Keratinocyte (primary cell): ENCODE measurements around the gene ADAM12. TPM values are rescaled to one million over a fixed set of nuclear protein-coding genes. Genes with fewer than 3 reads are reported as not detected.

Experiments used
- DNase-seq: peaks from one replicate; pipeline ENCODE4 v3.0.0-alpha.2; 2011; ENCODE audit warnings: low read depth, missing footprints, low spot score
- FAIRE-seq: peaks from 2 replicates; lab custom pipeline; 2011; peaks lifted over from hg19 to GRCh38; lab: Jason Lieb, UNC
- H2AFZ ChIP-seq: 2 replicates; pipeline ENCODE4 v1.6.0; 2012; ENCODE audit warnings: low read length, control low read depth, inconsistent platforms; ENCODE audit not compliant: control insufficient read depth
- H3K27ac ChIP-seq: 2 replicates; pipeline ENCODE4 v1.5.1; 2011; ENCODE audit warnings: low read length; ENCODE audit not compliant: control insufficient read depth, insufficient read depth
- H3K27me3 ChIP-seq: 3 replicates; pipeline ENCODE4 v1.6.0; 2011; ENCODE audit warnings: low read length; ENCODE audit not compliant: control insufficient read depth, insufficient read depth; ENCODE audit errors: extremely low read depth
- H3K36me3 ChIP-seq, 2 experiments: 2 replicates in 1 of 2; 3 replicates in 1 of 2; pipeline ENCODE4 v1.5.1; 2011; ENCODE audit warnings: low read length in 2 of 2, mild to moderate bottlenecking in 1 of 2; ENCODE audit not compliant: control insufficient read depth in 2 of 2, insufficient read depth in 2 of 2; ENCODE audit errors: extremely low read depth in 1 of 2
- H3K4me1 ChIP-seq: 3 replicates; pipeline ENCODE4 v1.5.1; 2011; ENCODE audit warnings: low read length; ENCODE audit not compliant: control insufficient read depth, insufficient read depth; ENCODE audit errors: extremely low read depth
- H3K4me2 ChIP-seq: 3 replicates; pipeline ENCODE4 v1.6.0; 2011; ENCODE audit warnings: low read depth, low read length; ENCODE audit not compliant: control insufficient read depth, insufficient read depth; ENCODE audit errors: extremely low read depth
- H3K4me3 ChIP-seq, 3 experiments: fragments of 200-600 bp in 1 of 3; sonication (generic) in 1 of 3; 2 replicates in 2 of 3; 3 replicates in 1 of 3; pipeline ENCODE4 v1.5.1; 2011 to 2016; ENCODE audit warnings: low read length in 3 of 3, mild to moderate bottlenecking in 3 of 3, control low read depth in 2 of 3, inconsistent platforms in 1 of 3, low read depth in 1 of 3, mixed read lengths in 1 of 3, mixed run types in 1 of 3, moderate library complexity in 1 of 3; ENCODE audit not compliant: control insufficient read depth in 2 of 3, insufficient read depth in 2 of 3; ENCODE audit errors: extremely low read depth in 1 of 3
- H3K79me2 ChIP-seq: 2 replicates; pipeline ENCODE4 v1.6.0; 2012; ENCODE audit warnings: low read length; ENCODE audit not compliant: control insufficient read depth, insufficient read depth
- H3K9ac ChIP-seq: 3 replicates; pipeline ENCODE4 v1.6.0; 2011; ENCODE audit warnings: low read length; ENCODE audit not compliant: control insufficient read depth, insufficient read depth; ENCODE audit errors: extremely low read depth
- H3K9me1 ChIP-seq: 3 replicates; pipeline ENCODE4 v1.6.0; 2011; ENCODE audit warnings: low read length; ENCODE audit not compliant: control insufficient read depth, insufficient read depth; ENCODE audit errors: extremely low read depth
- H3K9me3 ChIP-seq: 2 replicates; pipeline ENCODE4 v1.5.1; 2012; ENCODE audit warnings: low read depth, low read length; ENCODE audit not compliant: control insufficient read depth
- H4K20me1 ChIP-seq: 3 replicates; pipeline ENCODE4 v1.6.0; 2011; ENCODE audit warnings: low read length; ENCODE audit not compliant: control insufficient read depth, insufficient read depth; ENCODE audit errors: extremely low read depth
- EZH2 ChIP-seq: IDR thresholded peaks from one replicate; pipeline ENCODE4 v1.6.1; 2012; ENCODE audit warnings: inconsistent platforms, mild to moderate bottlenecking, low read length, moderate library complexity
- dilution Hi-C: fragments of 300-500 bp; cut with MboI; formaldehyde crosslinking; loops from one replicate; pipeline ENCODE4 v1.7.0; 2020; ENCODE audit warnings: low sequenced_read_pairs; ENCODE audit not compliant: extremely low pct_ligation_motif_present
- polyA plus RNA-seq, 5 experiments: library from polyadenylated mRNA; depleted of rRNA in 3 of 5; stranded (reverse) in 3 of 5; stranded (forward) in 1 of 5; unstranded in 1 of 5; fragments of >200 nt; gene quantifications; 1 replicate in 1 of 5; 2 replicates in 3 of 5; 3 replicates in 1 of 5; pipeline versions ENCODE4 v1.2.1 to v1.2.3, GENCODE V29; 2011 to 2012; ENCODE audit warnings: missing spikeins in 2 of 5, low read depth in 1 of 5, low replicate concordance in 1 of 5
- TF ChIP-seq, protein P1 (sequence below), 3 experiments: IDR thresholded peaks in 1 of 3; conservative IDR thresholded peaks in 1 of 3; optimal IDR thresholded peaks in 1 of 3; 2 replicates in 2 of 3; 3 replicates in 1 of 3; pipeline versions ENCODE3 to v1.5.1; 2011; ENCODE audit warnings: low read length in 3 of 3, mild to moderate bottlenecking in 3 of 3, moderate library complexity in 2 of 3, control low read depth in 1 of 3, inconsistent platforms in 1 of 3; ENCODE audit not compliant: insufficient read depth in 2 of 3; ENCODE audit errors: extremely low read depth in 1 of 3

Gene ADAM12
- polyA plus RNA-seq, 1 donor (not counting 4 experiments of a cell fraction or from before 2014, with no cell fraction given): 0.07 TPM

DNA sequence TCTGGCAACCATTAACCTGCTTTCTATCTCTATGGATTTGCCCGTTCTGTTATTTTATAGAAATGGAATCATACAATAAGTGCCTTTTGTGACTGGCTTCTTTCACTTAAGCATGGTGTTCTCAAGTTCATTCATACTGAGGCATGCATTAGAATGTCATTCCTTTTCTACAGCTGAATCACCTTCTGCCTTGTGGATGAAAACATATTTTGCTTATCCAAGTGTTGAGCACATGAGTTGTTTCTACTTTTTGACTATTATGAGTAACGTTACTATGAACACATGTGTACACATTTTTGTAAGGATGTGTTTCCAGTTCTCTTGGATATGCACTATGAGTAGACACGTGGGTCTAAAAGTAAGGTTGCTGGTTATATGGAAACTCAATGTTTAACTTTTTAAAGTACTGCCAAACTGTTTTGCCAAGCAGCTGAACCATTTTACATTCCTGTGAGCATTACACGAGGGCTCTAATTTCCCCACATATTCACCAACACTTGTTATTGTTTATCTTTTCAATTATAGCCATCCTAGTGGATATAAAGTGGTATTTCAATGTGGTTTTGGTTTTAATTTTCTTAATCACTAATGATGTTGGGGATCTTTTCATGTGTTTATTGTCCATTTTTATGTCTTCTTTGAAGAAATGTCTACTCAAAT is 250.6 kb downstream of the ADAM12 start:
- H3K27ac ChIP-seq: no peak overlapping the region
- H3K4me3 ChIP-seq: no peak overlapping the region
- no peaks in the 10 kb centered on the region for H3K9me1 ChIP-seq
- no peaks in the 10 kb centered on the region for H3K9me3 ChIP-seq
- no peak overlapping the region for H3K4me2 ChIP-seq
- DNase-seq (no peak), FAIRE-seq (no peak)
- no peaks in the 10 kb centered on the region for H3K27me3 ChIP-seq
- no peak for TF ChIP-seq EZH2
- TF ChIP-seq, protein P1, sequence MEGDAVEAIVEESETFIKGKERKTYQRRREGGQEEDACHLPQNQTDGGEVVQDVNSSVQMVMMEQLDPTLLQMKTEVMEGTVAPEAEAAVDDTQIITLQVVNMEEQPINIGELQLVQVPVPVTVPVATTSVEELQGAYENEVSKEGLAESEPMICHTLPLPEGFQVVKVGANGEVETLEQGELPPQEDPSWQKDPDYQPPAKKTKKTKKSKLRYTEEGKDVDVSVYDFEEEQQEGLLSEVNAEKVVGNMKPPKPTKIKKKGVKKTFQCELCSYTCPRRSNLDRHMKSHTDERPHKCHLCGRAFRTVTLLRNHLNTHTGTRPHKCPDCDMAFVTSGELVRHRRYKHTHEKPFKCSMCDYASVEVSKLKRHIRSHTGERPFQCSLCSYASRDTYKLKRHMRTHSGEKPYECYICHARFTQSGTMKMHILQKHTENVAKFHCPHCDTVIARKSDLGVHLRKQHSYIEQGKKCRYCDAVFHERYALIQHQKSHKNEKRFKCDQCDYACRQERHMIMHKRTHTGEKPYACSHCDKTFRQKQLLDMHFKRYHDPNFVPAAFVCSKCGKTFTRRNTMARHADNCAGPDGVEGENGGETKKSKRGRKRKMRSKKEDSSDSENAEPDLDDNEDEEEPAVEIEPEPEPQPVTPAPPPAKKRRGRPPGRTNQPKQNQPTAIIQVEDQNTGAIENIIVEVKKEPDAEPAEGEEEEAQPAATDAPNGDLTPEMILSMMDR (optimal IDR thresholded peaks at IDR 0.05 in 1 of 3, IDR thresholded peaks at IDR 0.05 in 1 of 3, conservative IDR thresholded peaks at IDR 0.05 in 1 of 3; ENCODE audit: extremely low read depth in 1 of 3, insufficient read depth in 2 of 3, low read length in 3 of 3): no peak
- no peaks in the 10 kb centered on the region for H3K79me2 ChIP-seq
- H2AFZ ChIP-seq: no peak overlapping the region
- no peaks in the 10 kb centered on the region for H3K4me1 ChIP-seq
- H3K36me3 ChIP-seq: no peaks in the 10 kb centered on the region
- H4K20me1 ChIP-seq: no peaks in the 10 kb centered on the region
- H3K9ac ChIP-seq: no peak overlapping the region
- dilution Hi-C loops: no loop called here

DNA sequence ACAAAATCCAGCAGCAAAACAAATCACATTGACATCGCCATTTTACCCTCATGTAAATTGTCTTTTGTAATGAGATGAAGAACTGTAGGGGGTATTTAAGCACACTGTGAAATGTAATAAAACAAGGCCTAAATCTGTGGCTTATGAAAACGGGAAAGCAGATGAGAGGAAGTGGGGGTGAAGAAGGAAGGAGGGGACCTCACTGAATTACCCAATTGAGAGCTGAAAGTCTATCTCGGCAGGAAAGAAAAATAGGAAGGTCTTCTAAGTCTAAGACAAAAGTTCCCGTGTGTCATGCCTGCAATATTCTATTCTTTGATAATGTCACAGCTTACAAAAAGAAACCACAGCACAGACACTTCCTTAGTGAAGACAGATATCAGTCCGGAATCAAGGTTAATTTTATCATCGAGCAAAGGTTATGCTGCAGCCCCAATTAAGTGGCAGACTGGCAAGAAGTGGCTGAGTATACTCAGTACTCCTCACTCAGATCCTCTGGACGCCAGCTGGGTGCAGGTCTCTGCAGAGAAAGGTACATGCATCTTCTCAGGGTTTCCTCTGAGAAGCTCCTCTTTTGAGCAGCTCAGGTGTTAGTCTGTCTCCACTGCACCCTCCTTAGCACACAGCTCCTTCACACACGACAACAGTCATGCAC is 252.2 kb downstream of the ADAM12 start:
- Histone ChIP-seq H3K36me3 (no peaks in the 10 kb centered on the region), H3K79me2 (no peaks in the 10 kb centered on the region), H3K9me1 (no peaks in the 10 kb centered on the region), H3K27ac (no peak overlapping the region), H3K9me3 (no peaks in the 10 kb centered on the region), H3K27me3 (no peaks in the 10 kb centered on the region), H4K20me1 (no peaks in the 10 kb centered on the region), H3K9ac (no peak overlapping the region), H3K4me1 (no peaks in the 10 kb centered on the region), H3K4me2 (no peak overlapping the region), H2AFZ (no peak overlapping the region), H3K4me3 (no peak overlapping the region)
- dilution Hi-C loops: no loop called here
- TF ChIP-seq, protein P1 (optimal IDR thresholded peaks at IDR 0.05 in 1 of 3, IDR thresholded peaks at IDR 0.05 in 1 of 3, conservative IDR thresholded peaks at IDR 0.05 in 1 of 3; ENCODE audit: extremely low read depth in 1 of 3, insufficient read depth in 2 of 3, low read length in 3 of 3): no peak
- no peak for TF ChIP-seq EZH2
- no peak for FAIRE-seq
- DNase-seq: no peak
